Karpas-422 (cell line): ENCODE data around the gene SEPTIN10. TPM values are rescaled to one million over a fixed set of nuclear protein-coding genes. Genes with fewer than 3 reads are reported as not detected.
"Not testable (repeated sequence)": the region's sequence is repeated elsewhere in the genome, so short reads cannot be mapped to it uniquely, and the experiment has no call there.

Experiments
- DNase-seq: peaks from one replicate; pipeline ENCODE4 v3.0.0-alpha.2; 2015
- H2AFZ ChIP-seq: fragments of 200-600 bp; sonication (generic); 2 replicates; pipeline ENCODE4 v1.6.1; 2014; ENCODE audit warnings: antibody characterized with exemption, low read length, mixed read lengths
- H3K27ac ChIP-seq: fragments of 200-600 bp; sonication (generic); 2 replicates; pipeline ENCODE4 v1.5.1; 2014; ENCODE audit warnings: mild to moderate bottlenecking, low read length, moderate library complexity
- H3K27me3 ChIP-seq: fragments of 200-600 bp; sonication (generic); 2 replicates; pipeline ENCODE4 v1.6.1; 2014; ENCODE audit warnings: low read length, mixed read lengths
- H3K36me3 ChIP-seq: fragments of 200-600 bp; sonication (generic); 2 replicates; pipeline ENCODE4 v1.6.1; 2014; ENCODE audit warnings: low read length, mixed read lengths; ENCODE audit not compliant: insufficient read depth
- H3K4me1 ChIP-seq: fragments of 200-600 bp; sonication (generic); 2 replicates; pipeline ENCODE4 v1.6.1; 2014; ENCODE audit warnings: mild to moderate bottlenecking, low read length, mixed read lengths
- H3K4me2 ChIP-seq: fragments of 200-600 bp; sonication (generic); 2 replicates; pipeline ENCODE4 v1.6.1; 2014; ENCODE audit warnings: low read length, low read depth, mild to moderate bottlenecking; ENCODE audit not compliant: poor library complexity, severe bottlenecking
- H3K4me3 ChIP-seq: fragments of 200-600 bp; sonication (generic); 2 replicates; pipeline ENCODE4 v1.5.1; 2014; ENCODE audit warnings: mild to moderate bottlenecking, antibody characterized with exemption, low read length, mixed read lengths
- H3K79me2 ChIP-seq: fragments of 200-600 bp; sonication (generic); 2 replicates; pipeline ENCODE4 v1.6.1; 2014; ENCODE audit warnings: mild to moderate bottlenecking, low read length, mixed read lengths
- H3K9ac ChIP-seq: fragments of 200-600 bp; sonication (generic); 2 replicates; pipeline ENCODE4 v1.6.0; 2014; ENCODE audit warnings: low read length
- H3K9me2 ChIP-seq: fragments of 200-600 bp; sonication (generic), shearing (Covaris generic); replicated peaks from 2 replicates; pipeline ENCODE4 v1.6.0; 2014; ENCODE audit warnings: mild to moderate bottlenecking, low read length, moderate library complexity; ENCODE audit not compliant: insufficient read depth
- H3K9me3 ChIP-seq: fragments of 300-700, 200-600 bp; sonication (generic); 2 replicates; pipeline ENCODE4 v1.6.1; 2014; ENCODE audit warnings: low read length, mixed read lengths
- H4K20me1 ChIP-seq: fragments of 200-600 bp; sonication (generic); 2 replicates; pipeline ENCODE4 v1.6.1; 2014; ENCODE audit warnings: mild to moderate bottlenecking, antibody characterized with exemption, low read length, low read depth; ENCODE audit not compliant: insufficient read depth
- total RNA-seq: library from RNA; depleted of rRNA; stranded (reverse); fragments of >200 nt; shearing (Covaris generic); gene quantifications from 2 replicates; pipeline ENCODE4 v1.2.3, GENCODE V29; 2014; ENCODE audit warnings: low replicate concordance

The SEPTIN10 gene
- total RNA-seq, 1 experiment from 2014 or later = not detected

DNA sequence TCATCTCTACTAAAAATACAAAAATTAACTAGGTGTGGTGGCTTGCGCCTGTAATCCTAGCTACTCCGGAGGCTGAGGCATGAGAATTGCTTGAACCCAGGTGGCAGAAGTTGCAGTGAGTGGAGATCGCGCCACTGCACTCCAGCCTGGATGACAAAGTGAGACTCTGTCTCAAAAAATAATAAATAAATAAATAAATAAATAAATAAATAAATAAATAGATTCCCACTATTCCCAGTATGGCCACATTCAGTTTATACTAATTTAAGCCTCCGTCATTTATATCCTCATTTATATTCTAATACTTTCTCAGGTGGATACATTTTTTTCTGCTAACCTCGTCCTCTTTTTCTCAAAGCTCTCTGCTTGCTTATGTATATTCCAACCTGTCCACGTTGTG, 14.6 kb upstream of the SEPTIN10 start:
- not testable (repeated sequence) for H3K79me2 ChIP-seq, H3K4me1 ChIP-seq, H4K20me1 ChIP-seq, H3K36me3 ChIP-seq, H3K9me3 ChIP-seq, H3K27me3 ChIP-seq, H3K9me2 ChIP-seq, H3K4me3 ChIP-seq, H2AFZ ChIP-seq, H3K27ac ChIP-seq, H3K4me2 ChIP-seq, H3K9ac ChIP-seq, DNase-seq

DNA sequence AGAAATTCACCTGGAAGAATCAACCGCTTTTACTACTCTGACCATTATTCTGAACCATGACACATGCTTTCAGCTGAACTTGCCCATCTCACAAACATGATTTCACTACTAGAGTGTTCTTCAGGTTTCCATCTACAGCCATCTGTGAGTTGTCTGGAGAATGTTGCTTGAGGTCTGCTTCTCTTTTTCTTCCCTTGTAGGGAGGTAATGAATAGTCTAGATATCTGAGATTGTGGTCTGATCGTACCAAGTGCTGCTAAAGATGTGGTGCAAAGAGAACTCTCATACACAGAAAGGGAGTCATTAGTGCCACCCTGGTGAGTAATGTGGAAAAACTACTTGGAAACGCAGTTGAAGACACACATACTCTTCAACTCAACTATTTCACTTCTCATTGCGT, 10.6 kb upstream of the SEPTIN10 start:
- H3K4me3 ChIP-seq = no peak overlapping the region
- no peaks in the 10 kb centered on the region for H3K9me2 ChIP-seq
- H3K9ac ChIP-seq = no peak overlapping the region
- no peaks in the 10 kb centered on the region for H3K27me3 ChIP-seq
- no peak overlapping the region for H3K27ac ChIP-seq
- H2AFZ ChIP-seq = no peak overlapping the region
- H3K79me2 ChIP-seq = no peaks in the 10 kb centered on the region
- no peak overlapping the region for H3K4me2 ChIP-seq
- DNase-seq = no peak
- no peaks in the 10 kb centered on the region for H3K36me3 ChIP-seq
- H3K9me3 ChIP-seq = no peaks in the 10 kb centered on the region
- H4K20me1 ChIP-seq = no peaks in the 10 kb centered on the region
- H3K4me1 ChIP-seq = no peaks in the 10 kb centered on the region

DNA sequence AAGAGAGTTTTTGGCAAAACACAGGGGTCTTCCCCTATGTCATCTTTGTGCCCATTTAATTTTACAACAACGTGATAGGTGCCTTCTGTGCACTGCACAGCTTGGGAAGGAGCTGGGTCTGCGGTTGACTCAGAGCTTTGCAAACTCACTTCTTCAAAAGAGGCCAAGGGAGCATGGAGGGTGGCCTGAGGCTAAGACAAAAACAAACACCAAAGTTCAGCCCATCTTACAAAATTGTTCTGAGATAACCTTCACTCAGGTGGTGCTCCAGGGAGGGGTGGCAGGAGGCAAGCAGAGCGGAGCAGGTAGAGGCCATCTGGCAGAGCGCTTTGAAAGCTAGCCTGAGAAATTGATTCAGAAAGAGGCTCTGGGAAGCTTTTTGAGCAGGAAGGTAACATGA, 10.2 kb upstream of the SEPTIN10 start:
- no peak overlapping the region for H3K9ac ChIP-seq
- H3K9me3 ChIP-seq = no peaks in the 10 kb centered on the region
- DNase-seq = no peak
- H3K36me3 ChIP-seq = no peaks in the 10 kb centered on the region
- no peak overlapping the region for H3K4me2 ChIP-seq
- no peak overlapping the region for H3K4me3 ChIP-seq
- H3K9me2 ChIP-seq = no peaks in the 10 kb centered on the region
- no peak overlapping the region for H3K27ac ChIP-seq
- H2AFZ ChIP-seq = no peak overlapping the region
- no peaks in the 10 kb centered on the region for H3K4me1 ChIP-seq
- H3K79me2 ChIP-seq = no peaks in the 10 kb centered on the region
- no peaks in the 10 kb centered on the region for H4K20me1 ChIP-seq
- H3K27me3 ChIP-seq = no peaks in the 10 kb centered on the region

DNA sequence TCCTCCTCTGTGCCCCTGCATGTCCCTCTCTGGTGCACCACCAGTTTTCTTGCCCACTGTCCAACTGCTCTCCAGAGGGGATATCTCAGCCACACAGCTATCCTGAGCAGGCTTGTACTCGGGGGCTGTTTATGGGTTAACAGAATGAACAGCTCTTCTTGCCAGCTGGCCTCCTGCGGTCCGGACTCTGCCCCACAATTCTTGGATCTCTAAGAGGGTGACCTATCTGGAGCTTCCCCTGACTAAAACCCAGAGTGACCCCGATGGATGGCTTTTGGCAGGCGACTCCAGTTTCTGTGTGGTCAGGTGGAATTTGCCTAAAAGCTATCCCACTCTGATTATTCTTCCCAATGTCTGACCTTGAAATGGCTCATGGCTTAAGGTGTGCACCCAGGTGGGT, 9.5 kb upstream of the SEPTIN10 start:
- Histone ChIP-seq H2AFZ (no peak overlapping the region), H3K27me3 (no peaks in the 10 kb centered on the region), H3K4me2 (no peak overlapping the region), H3K79me2 (no peaks in the 10 kb centered on the region), H3K4me3 (no peak overlapping the region), H3K9me2 (no peaks in the 10 kb centered on the region), H3K4me1 (no peaks in the 10 kb centered on the region), H3K27ac (no peak overlapping the region), H4K20me1 (no peaks in the 10 kb centered on the region), H3K9ac (no peak overlapping the region), H3K36me3 (no peaks in the 10 kb centered on the region), H3K9me3 (no peaks in the 10 kb centered on the region)
- DNase-seq = no peak

DNA sequence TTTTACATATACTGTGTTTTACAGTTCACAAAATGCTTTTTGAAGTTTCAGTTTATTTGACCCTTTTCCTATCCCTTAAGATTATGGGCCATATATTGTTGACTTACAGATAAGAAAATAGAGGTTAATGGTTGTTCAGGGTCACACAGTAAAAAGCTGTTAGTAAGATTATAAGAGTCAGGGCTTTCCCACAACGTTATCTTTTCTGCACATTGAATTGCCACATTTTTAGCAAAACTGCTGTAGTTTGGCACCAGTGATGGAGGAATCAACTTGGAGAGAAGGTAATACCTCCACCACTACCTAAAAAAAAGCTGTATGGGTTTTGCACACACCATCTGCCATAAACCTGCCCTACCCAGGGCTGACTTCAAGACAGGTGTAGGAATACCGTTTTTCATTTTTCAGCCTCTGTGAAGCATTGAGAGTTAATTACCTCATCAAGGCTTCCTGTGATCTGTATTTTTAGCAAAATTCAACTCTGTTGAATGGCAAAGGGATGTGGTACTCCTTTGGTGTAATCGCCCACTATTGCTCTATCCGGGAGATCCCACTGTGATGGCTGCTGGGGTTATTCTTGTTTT, 5.4 kb upstream of the SEPTIN10 start:
- no peak overlapping the region for H3K9ac ChIP-seq
- no peaks in the 10 kb centered on the region for H4K20me1 ChIP-seq
- H3K27ac ChIP-seq = no peak overlapping the region
- H3K4me1 ChIP-seq = no peaks in the 10 kb centered on the region
- no peak overlapping the region for H3K4me3 ChIP-seq
- H3K79me2 ChIP-seq = no peaks in the 10 kb centered on the region
- H3K9me2 ChIP-seq = no peaks in the 10 kb centered on the region
- no peak for DNase-seq
- H3K9me3 ChIP-seq = no peaks in the 10 kb centered on the region
- no peaks in the 10 kb centered on the region for H3K36me3 ChIP-seq
- H3K27me3 ChIP-seq = no peaks in the 10 kb centered on the region
- no peak overlapping the region for H2AFZ ChIP-seq
- H3K4me2 ChIP-seq = no peak overlapping the region

DNA sequence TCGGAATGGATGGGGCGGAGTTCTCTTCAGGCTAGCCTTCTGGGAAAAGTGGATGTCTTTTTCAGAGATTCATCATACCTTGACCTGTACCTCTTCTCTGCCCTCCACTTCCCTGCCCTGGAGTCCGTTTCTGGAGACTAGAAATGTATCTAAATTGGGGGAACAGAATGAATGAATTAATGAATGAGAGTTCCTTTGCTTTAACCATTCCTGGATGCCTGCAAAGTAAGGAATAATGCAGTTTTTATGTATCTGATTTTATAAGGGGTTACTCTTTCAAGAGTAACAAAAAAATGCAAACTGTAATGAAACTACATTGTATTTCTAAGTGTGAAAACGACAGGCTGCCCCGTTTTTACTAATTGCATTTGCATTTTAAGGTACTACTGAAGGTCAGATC, 2.4 kb upstream of the SEPTIN10 start:
- Histone ChIP-seq H3K79me2 (no peaks in the 10 kb centered on the region), H3K27ac (no peak overlapping the region), H3K4me3 (no peak overlapping the region), H4K20me1 (no peaks in the 10 kb centered on the region), H3K4me1 (no peaks in the 10 kb centered on the region), H3K4me2 (no peak overlapping the region), H3K9me2 (no peaks in the 10 kb centered on the region), H2AFZ (no peak overlapping the region), H3K9me3 (no peaks in the 10 kb centered on the region), H3K27me3 (no peaks in the 10 kb centered on the region), H3K9ac (no peak overlapping the region), H3K36me3 (no peaks in the 10 kb centered on the region)
- DNase-seq = no peak

DNA sequence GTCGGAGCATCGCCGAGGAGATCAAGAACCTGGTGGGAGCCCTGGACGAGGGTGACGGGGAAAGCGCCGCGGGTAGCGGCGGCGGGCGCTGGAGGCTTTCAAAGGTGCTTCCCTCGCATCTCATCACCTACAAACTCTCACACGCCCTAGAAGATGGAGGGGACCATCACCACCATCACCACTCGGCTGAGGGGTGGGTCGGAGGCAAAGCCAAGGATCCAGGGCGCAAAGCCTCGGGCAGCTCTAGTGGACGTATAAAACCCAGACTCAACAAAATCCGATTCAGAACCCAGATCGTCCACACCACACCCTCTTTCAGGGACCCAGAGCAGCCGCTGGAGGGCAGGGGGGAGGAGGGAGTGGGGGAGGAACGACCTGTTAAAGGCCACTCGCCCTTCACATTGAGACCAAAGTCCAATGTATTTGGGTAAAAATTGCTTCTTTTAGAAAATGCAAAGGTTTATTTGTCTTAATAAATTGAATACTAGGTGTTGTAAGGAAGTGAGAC, 1.9 kb upstream of the SEPTIN10 start:
- Histone ChIP-seq H3K9me3 (no peaks in the 10 kb centered on the region), H3K36me3 (no peaks in the 10 kb centered on the region), H3K79me2 (no peaks in the 10 kb centered on the region), H4K20me1 (no peaks in the 10 kb centered on the region), H3K4me1 (no peaks in the 10 kb centered on the region), H3K4me2 (no peak overlapping the region), H3K27ac (no peak overlapping the region), H3K9ac (no peak overlapping the region), H3K9me2 (no peaks in the 10 kb centered on the region), H2AFZ (no peak overlapping the region), H3K27me3 (no peaks in the 10 kb centered on the region), H3K4me3 (no peak overlapping the region)
- no peak for DNase-seq

DNA sequence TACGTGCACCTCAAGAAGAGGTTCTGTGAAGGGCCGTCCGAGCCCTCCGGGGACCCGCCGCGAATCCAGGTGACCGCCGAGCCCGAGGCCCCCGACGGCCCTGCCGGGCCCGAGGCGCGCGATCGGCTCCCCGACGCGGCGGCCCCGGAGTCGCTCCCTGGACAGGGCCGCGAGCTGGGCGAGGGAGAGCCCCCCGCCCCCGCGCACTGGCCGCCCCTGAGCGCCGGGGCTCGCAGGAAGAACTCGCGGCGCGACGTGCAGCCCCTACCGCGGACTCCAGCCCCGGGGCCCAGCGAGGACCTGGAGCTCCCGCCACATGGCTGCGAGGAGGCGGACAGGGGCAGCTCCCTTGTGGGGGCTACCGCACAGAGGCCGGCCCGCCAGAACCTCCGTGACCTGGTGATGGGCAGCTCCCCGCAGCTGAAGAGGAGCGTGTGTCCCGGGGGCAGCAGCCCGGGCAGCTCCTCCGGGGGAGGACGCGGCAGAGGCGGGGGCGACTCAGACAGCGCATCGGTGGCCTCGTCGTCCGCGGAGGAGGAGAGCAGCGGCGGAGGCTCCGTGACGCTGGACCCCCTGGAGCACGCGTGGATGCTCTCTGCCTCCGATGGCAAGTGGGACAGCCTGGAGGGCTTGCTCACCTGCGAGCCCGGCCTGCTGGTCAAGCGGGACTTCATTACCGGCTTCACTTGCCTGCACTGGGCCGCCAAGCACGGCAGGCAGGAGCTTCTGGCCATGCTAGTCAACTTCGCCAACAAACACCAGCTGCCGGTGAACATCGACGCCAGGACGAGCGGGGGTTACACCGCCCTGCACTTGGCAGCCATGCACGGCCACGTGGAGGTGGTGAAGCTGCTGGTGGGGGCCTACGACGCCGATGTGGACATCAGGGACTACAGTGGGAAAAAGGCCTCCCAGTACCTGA, 1.2 kb upstream of the SEPTIN10 start:
- Histone ChIP-seq H4K20me1 (no peaks in the 10 kb centered on the region), H3K4me2 (no peak overlapping the region), H3K4me3 (no peak overlapping the region), H3K79me2 (no peaks in the 10 kb centered on the region), H3K9me3 (no peaks in the 10 kb centered on the region), H3K36me3 (no peaks in the 10 kb centered on the region), H3K4me1 (no peaks in the 10 kb centered on the region), H3K9ac (no peak overlapping the region), H2AFZ (no peak overlapping the region), H3K27me3 (no peaks in the 10 kb centered on the region), H3K27ac (no peak overlapping the region), H3K9me2 (no peaks in the 10 kb centered on the region)
- DNase-seq = no peak
